Adrenal gland (tissue), 5 donors: ENCODE measurements around the gene MYOM3.

ENCODE experiments used
- CTCF ChIP-seq, 6 experiments: fragments of 450-650 bp in 4 of 6; fragments of 200-600 bp in 2 of 6; sonication (generic) in 1 of 6; IDR thresholded peaks; 1 replicate in 5 of 6; 2 replicates in 1 of 6; pipeline versions ENCODE4 v1.5.1 to v1.8.0; 2016 to 2021; ENCODE audit warnings: antibody characterized with exemption in 6 of 6, mild to moderate bottlenecking in 2 of 6, moderate library complexity in 1 of 6
- POLR2A ChIP-seq, 2 donors: fragments of 450-650 bp; IDR thresholded peaks; one replicate each; pipeline ENCODE4 v1.6.1; 2017; ENCODE audit warnings: antibody characterized with exemption in 2 of 2, mild to moderate bottlenecking in 2 of 2, moderate library complexity in 1 of 2
- donor health status: DM: no; HTN: no; CAD: no.

- TF ChIP-seq CTCF (IDR thresholded peaks at IDR 0.05) (no peak), POLR2A (IDR thresholded peaks at IDR 0.05) (no peak)
These were observed 4.3 kb downstream of the MYOM3 start for GRCh38 chr1:24107462-24108138.
